Fibroblast of skin of right biceps (primary cell): ENCODE data around the gene COPG2.
A peak's percentile ranks its signal among the peaks of the same experiment; 100 is the strongest.
"Not testable (repeated sequence)": the region's sequence is repeated elsewhere in the genome, so short reads cannot be mapped to it uniquely, and the experiment has no call there.

ENCODE experiments used
- DNase-seq: peaks from one replicate; pipeline ENCODE4 v3.0.0-alpha.2; 2013

Gene COPG2

DNA sequence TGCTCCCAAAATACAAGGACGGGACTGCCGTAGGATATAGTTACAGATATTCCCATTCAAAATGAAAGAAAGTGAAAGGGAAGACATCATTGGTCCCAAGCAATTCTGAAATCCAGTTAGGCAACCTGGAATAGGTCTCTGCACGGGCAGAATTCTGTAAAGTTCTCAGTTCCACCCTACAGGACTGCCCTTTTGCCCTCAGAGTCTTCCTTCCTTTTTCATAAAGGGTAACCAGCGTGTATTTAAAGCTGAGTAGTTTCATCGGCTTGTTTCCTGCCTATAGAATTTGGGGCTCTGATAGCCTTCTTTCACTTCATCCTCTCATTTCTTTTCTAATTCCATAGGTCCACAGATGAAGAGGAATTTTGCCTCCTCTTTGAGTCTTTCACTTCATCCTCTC lies 20.0 kb downstream of the COPG2 start:
- DNase-seq: no peak

DNA sequence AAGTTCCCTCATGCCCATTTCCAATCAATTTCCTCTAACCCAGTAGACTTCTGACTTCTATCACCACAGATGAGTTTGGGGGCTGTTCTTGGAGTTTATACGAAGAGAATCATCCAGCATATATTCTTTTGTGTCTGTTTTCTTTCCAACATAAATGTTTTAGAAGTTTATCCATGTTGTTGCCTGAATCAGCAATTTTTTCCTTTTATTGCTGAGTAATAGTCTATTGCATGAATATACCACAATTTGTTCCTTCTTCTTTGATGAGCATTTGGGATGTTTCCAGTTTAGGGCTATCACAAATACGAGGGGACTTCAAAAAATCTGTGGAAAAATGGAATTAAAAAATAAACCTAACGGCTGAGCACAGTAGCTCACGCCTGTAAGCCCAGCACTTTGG lies 26.2 kb downstream of the COPG2 start:
- DNase-seq: no peak

- DNase-seq: no peak
Observed at GRCh38 chr7:130641497-130641896, 27.1 kb downstream of the COPG2 start.

- no peak for DNase-seq
Observed at GRCh38 chr7:130641040-130641439, 27.5 kb downstream of the COPG2 start.

DNA sequence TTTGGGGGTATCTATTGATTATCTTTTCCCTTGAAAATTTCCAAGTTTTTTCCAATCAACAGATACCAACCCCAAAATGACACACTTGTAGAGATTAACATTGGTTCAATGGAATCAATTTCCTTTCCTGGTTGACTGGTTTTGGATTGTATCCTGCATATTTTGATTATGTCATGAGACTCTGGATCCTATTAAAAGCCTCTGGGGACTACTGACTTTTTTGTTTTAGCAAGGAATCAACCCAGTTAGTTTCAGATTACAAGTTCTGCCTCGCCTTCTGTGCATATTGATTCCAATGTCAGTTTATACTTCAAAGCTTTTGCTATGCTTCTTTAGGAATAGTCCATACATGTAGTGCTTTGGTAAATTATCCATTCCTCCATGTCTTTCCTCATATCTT lies 29.2 kb downstream of the COPG2 start:
- DNase-seq: no peak

DNA sequence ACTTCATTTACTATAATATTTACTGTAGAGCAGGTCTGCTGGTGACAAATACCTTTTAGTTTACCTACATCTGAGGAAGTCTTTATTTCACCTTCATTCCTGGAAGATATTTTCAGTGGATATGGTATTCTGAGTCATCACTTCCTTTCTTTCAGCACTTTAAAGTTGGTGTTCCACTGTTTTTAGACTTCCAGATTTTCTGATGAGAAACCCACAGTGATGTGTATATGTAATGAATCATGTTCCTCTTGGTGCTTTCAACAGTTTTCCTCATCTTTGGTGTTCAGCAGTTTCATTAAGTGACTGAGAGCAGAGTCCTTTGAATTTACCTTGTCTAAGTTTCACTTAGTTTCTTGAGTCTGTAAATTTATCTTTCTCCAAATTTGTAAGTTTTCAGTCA lies 36.4 kb downstream of the COPG2 start:
- peak; percentile 70 for DNase-seq

- DNase-seq: no peak
Observed at GRCh38 chr7:130628901-130629300, 39.6 kb downstream of the COPG2 start.

GRCh38 chr7:130627775-130628174 lies 40.8 kb downstream of the COPG2 start:
- no peak for DNase-seq

DNA sequence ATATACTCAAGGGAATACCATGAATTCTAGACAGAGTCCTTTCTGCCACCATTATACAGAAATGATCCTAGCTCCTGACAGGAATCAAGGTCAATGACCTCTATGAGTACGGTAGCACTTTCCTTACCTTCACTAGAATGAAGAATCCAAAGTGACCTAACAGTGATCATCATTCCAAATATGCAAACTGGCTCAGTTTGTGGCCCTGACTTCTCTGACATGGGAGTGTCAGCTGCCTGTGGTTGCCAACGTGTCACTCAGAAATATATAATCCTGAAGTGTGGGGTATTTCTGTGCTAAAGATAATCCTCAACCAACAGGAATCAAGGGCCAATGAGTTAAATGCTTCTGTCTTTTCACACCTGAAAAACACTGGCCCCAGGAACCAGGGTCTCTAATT lies 45.7 kb downstream of the COPG2 start:
- no peak for DNase-seq

DNA sequence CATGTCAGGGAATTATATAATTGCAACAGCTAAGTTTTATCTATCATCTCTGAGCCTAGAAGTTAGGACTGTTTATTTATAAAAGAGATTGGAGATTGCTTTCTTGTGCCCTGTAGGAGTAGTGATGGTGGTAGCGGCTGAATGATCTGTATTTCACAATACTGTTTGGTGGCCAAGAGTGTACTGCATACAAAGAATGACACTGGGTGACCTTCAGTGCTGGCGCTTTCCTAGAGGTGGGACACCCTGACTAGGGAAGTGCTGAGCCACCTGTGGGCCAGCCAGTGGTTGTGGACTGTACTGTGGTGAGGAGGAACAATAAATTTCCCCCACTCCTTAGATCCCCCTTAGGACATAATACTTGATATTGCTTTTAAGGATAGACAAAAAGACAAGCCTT lies 53.0 kb downstream of the COPG2 start:
- DNase-seq: no peak

DNA sequence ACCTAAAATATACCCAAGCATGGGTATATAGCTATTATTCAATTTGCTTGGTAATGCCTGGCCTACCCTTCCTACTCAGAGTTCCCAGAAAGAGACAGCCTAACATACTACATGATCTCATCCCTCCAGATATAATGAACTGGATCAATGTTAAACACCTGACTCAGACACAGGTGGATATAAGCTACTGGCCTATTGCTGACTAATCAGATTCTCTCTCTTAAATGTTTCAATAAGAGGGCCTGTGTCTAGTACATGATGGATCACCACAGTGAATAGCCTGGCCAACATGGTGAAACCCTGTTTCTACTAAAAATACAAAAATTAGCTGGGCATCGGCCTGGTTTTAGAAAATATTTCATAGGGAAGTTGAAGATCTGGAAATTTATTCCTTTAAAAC lies 54.1 kb downstream of the COPG2 start:
- DNase-seq: no peak

- no peak for DNase-seq
Observed at GRCh38 chr7:130611218-130611617, 57.3 kb downstream of the COPG2 start.

DNA sequence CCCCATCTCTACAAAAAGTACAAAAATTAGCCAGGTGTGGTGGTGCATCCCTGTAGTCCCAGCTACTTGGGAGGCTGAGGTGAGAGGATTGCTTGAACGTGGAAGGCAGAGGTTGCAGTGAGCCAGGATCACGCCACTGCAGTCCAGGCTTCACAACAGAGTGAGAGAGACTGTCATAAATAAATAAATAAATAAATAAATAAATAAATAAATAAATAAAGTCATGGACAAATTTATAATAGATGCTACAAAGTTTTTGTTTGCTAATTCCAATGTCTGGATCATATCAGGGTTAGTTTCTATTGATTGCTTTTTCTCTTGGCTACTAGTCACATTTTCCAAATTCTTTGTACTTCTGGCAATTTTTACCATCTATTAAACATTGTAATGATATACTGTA lies 61.5 kb downstream of the COPG2 start:
- DNase-seq: not testable (repeated sequence)

GRCh38 chr7:130606161-130606560 lies 62.4 kb downstream of the COPG2 start:
- DNase-seq: no peak

DNA sequence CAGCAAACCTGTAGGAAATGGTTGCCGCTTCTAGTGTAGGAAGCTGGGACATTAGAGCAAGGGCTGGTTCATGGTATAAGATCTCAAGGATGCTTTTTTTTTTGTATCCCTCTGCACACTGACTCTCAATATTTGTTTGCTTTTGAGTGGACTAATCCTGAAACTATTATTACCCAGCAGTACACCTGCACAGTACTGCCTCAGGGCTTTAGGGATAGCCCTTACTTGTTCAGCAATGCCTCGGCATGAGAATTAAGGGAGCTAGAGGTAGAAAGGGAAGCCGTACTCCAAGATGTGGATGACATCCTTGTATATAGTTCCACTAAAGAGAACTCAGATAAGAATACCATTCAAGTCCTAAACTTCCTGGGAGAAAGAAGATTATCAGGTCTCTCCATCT lies 70.5 kb downstream of the COPG2 start:
- DNase-seq: no peak

- peak; percentile 51 for DNase-seq
Observed at GRCh38 chr7:130595986-130596385, 72.6 kb downstream of the COPG2 start.

GRCh38 chr7:130593033-130593432 lies 75.5 kb downstream of the COPG2 start:
- DNase-seq: peak; percentile 2

- not testable (repeated sequence) for DNase-seq
Observed at GRCh38 chr7:130591464-130591863, 77.1 kb downstream of the COPG2 start.

DNA sequence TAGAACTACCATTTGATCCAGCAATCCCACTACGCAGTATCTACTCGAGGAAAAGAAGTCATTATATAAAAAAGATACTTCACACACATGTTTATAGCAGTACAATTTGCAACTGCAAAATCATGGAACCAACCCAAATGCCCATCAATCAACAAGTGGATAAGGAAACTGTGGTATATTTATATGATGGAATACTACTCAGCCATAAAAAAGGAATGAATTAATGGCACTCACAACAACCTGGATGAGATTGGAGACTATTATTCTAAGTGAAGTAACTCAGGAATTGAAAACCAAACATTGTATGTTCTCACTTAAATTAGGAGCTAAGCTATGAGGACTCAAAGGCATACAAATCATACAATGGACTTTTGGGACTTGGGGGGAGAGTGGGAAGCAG lies 82.6 kb downstream of the COPG2 start:
- not testable (repeated sequence) for DNase-seq

- not testable (repeated sequence) for DNase-seq
Observed at GRCh38 chr7:130575110-130575509, 93.4 kb downstream of the COPG2 start.

DNA sequence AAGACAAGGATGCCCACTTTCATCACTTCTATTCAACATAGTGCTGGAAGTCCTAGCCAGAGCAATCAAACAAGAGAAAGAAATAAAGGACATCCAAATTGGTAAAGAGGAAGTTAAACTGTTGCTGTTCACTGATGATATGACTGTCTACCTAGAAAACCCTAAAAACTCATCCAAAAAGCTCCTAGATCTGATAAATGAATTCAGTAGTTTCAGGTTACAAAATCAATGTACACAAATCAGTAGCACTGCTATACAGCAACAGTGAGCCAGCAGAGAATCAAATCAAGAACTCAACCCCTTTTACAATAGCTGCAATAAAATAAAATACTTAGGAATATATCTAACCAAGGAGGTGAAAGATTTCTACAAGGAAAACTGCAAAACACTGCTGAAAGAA lies 98.4 kb downstream of the COPG2 start:
- DNase-seq: not testable (repeated sequence)

DNA sequence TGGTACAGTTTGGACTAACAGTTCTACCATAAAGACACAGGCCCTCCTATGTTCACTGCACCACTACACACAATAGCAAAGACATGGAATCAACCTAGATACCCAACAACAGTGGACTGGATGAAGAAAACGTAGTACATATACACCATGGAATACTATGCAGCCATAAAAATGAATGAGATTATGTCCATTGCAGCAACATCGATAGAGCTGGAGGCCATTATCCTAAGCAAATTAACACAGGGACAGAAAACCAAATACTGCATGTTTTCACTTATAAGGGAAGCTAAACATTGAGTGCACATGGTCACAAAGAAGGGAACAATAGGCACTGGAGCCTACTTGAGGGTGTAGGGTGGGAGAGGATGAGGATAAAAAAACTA lies 101.7 kb downstream of the COPG2 start:
- DNase-seq: no peak

DNA sequence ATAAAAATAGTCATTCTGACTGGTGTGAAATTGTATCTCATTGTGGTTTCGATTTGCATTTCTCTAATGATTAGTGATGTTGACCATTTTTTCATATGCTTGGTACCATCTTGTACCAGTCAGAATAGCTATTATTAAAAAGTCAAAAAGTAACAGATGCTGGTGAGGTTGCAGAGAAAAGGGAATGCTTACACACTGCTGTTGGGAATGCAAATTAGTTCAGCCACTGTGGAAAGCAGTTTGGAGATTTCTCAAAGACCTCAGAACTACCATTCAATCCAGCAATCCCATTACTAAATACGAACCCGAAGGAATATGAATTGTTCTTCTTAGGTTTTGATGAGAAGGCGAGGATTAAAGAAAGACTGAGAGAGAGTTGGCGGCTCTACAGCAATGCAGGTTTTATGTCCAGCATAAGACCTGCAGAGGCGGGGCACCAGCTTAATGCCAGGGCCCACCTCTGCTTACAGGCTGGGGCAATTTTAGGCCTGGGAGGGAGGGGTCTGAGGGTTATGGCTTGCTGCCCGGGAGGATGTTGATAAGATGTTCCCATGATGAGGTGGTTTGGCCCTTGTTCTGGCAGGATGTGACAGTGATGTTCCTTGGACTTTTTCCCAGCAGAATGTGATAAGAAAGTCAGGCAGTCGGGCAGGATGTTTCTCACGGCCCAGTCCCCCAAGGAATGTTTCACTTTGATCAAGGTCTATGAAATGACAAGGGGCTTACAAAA lies 102.2 kb downstream of the COPG2 start:
- DNase-seq: peak; percentile 49

GRCh38 chr7:130560972-130561371 lies 107.6 kb downstream of the COPG2 start:
- peak; percentile 45 for DNase-seq

GRCh38 chr7:130559184-130559583 lies 109.4 kb downstream of the COPG2 start:
- no peak for DNase-seq
